Caki2 (cell line): ENCODE measurements around the gene DMRT1. TPM values are rescaled to one million over a fixed set of nuclear protein-coding genes. Genes with fewer than 3 reads are reported as not detected.
A peak's percentile ranks its signal among the peaks of the same experiment; 100 is the strongest.
"Not testable (repeated sequence)": the region's sequence is repeated elsewhere in the genome, so short reads cannot be mapped to it uniquely, and the experiment has no call there.

ENCODE experiments used
- DNase-seq: peaks from one replicate; pipeline ENCODE4 v3.0.0-alpha.2; 2015; ENCODE audit warnings: low read depth
- in situ Hi-C: cut with HindIII; loops from 2 replicates; pipeline ENCODE4 v1.10.0; 2016; ENCODE audit warnings: low sequenced_read_pairs, low pct_unique_long_range_greater_than_20kb, mixed read lengths
- total RNA-seq: library from RNA; depleted of rRNA; stranded (reverse); fragments of >200 nt; shearing (Covaris generic); gene quantifications from 2 replicates; pipeline ENCODE4 v1.2.3, GENCODE V29; 2014; ENCODE audit warnings: low replicate concordance

Gene DMRT1
- total RNA-seq, 1 experiment from 2014 or later = 1.0 TPM

DNA sequence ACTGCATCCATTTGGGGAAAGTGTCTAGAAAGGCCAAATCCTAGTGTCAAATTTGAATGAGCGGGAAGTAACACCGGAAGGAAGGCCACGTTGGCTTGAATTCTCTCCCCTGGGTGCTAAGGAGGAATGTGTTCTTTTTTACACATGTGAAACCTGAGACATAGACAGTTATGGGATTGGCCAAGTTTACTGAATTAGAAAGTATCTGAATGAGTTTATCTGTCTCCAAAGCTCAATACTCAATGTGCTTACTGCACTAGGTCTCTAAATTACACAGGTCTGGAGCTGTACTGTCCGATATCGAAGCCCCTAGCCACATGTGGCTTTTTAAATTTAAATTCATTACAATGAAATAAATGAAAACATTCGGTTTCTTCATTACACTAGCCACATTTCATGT lies 6.0 kb downstream of the DMRT1 start:
- in situ Hi-C loops = no loop called here
- DNase-seq = no peak

DNA sequence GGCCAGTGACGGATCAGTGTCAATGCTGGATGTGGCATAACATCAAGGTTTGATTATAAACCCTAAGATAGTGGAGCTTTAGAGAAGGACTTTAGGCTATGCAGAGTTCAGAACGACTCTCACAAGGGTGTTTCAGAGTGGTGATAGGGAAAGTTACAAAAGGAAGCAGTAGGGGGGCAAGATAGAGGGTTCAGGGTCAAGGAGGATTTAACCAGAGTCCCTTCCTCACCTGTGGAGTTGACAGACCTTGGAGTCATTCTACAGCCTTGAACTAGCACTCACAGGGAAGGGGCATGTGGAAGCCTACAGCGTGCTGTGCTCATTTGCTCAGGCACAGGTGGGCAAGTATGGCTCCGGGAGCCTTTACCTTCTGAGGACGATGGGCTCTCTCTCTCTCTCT lies 7.9 kb downstream of the DMRT1 start:
- DNase-seq = no peak
- in situ Hi-C loops = no loop called here

DNA sequence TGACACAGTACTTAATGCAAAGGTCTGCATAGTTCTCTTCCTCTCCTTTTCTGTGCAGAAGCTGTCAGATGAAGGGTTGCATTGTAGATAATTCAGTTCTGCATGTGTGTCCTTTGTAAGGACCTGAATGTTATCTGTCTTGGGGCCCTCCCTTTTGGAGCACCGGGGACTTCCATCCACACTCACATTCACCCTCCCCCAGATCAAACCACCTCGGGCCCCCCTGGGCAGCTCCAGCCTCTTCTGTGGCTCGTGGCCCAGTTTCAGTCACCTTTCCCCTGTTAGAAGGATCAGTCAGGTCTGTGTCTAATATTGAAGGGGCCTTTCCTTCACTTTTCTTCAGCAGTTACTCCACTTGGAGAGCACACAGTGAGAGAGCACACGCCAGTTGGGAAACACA lies 11.0 kb downstream of the DMRT1 start:
- no peak for DNase-seq
- in situ Hi-C loops = no loop called here

DNA sequence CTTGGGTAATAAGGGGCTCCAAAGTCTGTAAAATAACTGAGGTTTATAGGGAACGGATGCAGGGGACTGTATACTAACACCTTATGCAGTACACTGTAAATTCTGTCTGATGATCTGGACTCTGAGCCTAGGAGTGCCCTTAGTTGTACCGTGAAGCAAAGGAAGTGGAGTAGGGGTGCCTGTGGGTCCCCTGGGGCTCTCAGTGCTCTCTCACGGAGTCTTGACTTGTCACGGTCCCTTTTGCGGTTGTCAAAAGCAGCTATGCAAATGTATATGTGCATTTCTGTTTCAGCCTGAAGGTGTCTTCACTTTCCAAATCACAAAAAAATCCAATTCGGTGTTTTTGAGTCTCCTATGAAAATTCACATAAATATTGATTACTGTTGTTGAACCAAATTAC lies 17.8 kb downstream of the DMRT1 start:
- no peak for DNase-seq
- in situ Hi-C loops = no loop called here

DNA sequence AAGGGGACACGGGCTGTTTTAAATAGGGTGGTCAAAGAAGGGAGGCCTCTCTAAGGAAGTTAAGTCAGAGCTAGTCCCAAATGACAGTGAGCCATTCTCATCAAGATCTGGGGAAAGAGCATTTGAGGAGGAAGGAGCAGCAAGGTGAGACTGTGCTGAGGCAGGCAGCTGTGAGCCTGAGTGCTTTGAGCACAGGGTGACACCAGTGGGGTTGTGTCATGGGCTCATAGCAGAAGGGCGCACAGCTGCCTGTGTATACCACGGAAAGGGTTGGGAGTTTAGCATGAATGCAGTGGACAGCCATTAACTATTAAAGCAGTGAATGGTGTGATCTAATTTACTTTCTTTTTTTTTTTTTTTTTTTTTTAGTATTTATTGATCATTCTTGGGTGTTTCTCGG lies 19.2 kb downstream of the DMRT1 start:
- in situ Hi-C loops = no loop called here
- no peak for DNase-seq

DNA sequence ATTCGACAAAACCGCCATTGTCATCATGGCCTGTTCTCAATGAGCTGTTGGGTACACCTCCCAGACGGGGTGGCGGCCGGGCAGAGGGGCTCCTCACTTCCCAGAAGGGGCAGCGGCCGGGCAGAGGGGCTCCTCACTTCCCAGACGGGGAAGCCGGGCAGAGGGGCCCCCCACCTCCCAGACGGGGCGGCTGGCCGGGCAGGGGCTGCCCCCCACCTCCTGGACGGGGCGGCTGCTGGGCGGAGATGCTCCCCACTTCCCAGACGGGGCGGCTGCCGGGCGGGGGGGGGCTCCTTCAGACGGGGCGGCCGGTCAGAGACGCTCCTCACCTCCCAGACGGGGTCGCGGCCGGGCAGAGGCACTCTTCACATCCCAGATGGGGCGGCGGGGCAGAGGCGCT lies 20.0 kb downstream of the DMRT1 start:
- DNase-seq, in situ Hi-C loops: not testable (repeated sequence)

DNA sequence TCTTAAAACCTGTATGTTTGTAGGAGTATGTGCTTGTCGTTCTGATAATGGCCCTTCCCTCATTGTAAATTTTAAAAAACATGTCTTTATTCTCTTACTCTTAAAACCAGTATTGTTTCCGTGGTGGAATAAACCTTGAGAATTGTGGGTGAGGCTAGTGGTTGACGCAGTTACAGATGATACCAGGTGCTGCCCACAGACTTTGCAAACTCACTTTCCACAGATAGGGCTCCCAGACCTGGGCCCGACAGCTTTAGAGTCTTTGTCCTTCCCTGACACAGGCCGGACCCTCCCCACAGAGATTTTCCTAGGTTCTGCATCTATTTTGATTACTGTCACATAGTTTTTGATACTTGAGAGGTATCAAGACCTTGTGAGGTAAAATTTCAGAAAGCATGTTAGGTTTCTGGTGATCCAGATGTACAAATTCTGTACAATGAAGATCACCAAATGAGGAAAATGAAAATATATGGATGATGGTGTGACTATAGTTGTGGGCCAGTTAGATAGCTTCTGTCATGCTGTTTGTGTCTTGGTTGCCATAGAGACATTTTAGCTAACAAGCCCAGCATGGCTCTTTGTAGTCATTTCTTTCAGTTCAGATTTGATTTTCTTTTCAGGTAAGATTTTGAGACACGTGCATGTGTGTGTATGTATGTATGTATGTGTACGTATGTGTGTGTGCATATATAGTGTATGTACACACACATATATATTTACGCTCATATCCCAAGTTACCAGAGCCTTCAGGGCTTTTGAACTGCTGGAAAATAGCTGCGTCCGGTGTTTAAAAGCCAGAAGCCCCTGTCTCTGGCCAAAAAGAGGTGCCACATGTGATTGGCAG lies 33.8 kb downstream of the DMRT1 start:
- DNase-seq = no peak
- in situ Hi-C loops = no loop called here

DNA sequence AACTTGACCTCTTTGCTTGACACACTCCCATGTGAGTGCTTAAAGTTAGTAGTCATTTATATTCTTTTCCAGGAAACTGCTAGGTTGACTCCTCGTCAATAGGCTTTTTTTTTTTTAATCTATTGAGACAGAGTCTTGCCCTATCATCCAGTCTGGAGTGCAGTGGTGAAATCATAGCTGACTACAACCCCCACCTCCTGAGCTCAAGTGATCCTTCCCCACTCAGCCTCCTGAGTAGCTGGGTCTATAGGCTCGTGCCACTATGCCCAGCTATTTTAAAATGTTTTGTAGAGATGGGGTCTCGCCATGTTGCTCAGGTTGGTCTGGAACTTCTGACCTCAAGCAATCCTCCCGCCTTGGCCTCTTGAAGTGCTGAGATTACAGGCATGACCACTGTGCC lies 34.9 kb downstream of the DMRT1 start:
- in situ Hi-C loops = no loop called here
- no peak for DNase-seq

DNA sequence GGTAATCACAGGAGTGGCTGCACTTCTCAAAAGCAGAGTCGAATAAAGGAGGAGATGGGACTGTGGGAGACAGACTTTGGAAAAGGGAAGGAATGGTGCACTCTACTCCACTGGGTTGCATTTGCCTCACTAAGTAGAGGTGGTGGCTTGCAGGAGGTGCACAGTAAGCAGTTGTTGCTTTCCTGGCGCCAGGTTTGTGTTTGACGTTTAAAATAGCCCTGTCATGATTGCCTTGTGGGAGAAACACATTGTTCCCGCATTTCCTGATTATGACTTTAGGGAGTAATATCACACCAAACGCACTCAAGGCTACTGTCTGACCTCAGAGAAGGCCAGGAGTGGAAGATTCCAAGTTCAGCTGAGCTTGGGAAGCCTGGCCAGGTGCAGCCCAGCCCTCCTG lies 36.7 kb downstream of the DMRT1 start:
- no peak for DNase-seq
- in situ Hi-C loops = no loop called here

DNA sequence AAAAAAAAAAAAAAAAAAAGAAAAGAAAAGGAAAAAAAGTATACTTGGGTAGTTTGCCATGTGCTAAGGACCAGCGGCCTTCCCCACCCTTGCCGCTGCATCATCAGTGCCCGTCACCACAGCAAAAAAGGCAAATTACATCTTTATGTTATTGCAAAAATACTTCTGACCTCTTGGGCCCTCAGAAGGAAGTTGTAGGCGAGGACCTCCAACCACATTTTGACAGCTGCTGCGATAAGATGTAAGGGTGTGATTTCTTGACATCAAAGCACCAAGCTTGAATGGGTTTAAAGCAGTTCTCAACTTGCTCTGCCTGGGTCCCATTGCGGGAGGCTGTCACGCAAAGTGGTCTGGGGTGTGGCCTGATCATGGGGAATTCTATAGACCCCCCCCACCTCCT lies 39.2 kb downstream of the DMRT1 start:
- no peak for DNase-seq
- in situ Hi-C loops = no loop called here

DNA sequence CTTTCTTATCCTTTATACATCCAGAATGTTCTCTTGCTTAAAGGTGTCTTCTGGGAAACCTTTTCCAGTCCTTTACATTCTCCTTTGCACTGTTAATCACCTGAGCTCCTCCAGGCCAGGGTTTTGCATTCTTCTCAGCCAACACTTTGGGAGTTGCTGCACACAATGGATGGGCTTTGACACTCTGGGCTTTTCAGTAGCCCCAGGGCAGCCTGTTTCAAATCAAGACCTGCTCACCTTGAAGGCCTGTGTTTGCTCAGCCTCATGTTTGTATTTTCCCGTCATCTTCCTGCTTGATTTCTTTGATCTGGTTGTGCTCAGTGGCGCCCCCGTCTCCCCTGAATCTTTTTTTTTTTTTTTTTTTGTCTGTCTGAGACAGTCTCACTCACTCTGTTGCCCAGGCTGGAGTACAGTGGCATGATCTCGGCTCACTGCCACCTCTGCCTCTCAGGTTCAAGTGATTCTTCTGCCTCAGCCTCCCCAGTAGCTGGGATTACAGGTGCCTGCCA lies 41.0 kb downstream of the DMRT1 start:
- in situ Hi-C loops = no loop called here
- no peak for DNase-seq

DNA sequence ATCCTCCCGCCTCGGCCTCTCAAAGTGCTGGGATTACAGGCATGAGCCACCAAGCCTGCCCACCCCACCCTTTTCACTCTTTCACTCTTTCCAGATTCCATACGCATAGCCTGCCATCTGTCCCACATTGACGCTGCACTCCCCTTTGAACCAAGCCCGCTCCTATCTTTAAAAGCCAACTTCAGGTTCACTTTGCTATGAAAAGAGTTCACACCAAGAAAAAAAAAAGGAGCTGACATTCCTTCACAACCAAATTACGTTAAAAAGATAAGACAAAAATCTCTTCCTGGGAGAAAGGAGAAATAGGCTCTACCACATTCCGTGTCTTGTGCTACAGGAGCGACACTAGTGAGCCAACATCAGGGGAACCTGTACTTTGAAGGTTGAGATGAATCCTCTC lies 41.5 kb downstream of the DMRT1 start:
- in situ Hi-C loops = no loop called here
- DNase-seq = no peak

DNA sequence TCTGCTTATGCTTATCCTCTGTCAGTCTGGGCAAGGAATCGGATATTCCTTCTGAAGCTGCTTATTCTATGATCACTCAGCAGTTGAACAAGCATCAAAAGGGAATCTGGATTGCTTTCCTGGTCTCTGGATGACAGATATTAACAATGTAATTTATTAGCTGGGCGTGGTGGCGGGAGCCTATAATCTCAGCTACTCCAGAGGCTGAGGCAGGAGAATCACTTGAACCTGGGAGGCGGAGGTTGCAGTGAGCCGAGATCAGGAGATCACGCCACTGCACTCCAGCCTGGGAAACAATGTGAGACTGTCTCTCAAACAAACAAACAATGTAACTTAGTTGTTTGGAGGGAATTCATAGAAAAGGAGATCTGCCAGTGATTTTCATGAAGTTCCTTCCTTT lies 45.4 kb downstream of the DMRT1 start:
- DNase-seq = no peak
- in situ Hi-C loops = no loop called here

DNA sequence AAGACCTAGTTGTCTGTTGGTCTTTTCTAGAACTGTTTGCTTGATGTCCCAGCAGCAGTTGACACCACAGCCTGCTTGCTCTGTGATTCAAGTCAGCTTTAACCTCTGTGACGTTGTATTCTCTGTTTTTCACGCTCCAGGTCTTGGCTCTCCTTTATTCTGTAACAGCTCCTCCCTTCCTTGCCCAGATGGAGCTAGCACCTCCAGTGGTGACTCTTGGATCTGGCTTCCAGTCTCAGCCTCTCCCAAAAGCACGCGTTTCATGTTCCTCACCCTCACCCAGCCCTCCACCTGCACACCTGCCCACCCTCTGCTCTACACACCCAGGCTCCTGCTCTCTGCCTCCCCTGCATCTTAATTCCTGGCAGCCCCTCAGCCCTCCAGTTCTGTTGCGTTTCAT lies 50.6 kb downstream of the DMRT1 start:
- DNase-seq = no peak
- in situ Hi-C loops = no loop called here

DNA sequence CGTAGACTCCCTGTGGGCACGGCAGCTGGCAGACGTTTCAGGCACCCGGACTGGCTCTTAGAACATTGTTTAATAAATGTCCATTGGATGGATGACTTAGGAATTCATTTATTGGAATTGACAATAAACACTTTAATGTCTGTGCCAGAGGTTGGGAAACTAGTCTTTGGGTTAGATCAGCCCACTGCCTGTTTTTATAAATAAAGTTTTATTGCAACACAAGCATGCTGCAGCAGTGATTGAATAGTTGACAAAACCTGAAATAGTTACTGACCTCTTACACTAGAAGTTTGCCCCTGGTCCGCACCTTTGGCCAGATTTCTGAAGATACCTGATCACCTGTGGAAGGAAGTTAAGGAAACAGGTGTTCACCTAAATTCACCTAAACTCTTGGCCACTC lies 51.6 kb downstream of the DMRT1 start:
- DNase-seq = no peak
- in situ Hi-C loops = no loop called here

DNA sequence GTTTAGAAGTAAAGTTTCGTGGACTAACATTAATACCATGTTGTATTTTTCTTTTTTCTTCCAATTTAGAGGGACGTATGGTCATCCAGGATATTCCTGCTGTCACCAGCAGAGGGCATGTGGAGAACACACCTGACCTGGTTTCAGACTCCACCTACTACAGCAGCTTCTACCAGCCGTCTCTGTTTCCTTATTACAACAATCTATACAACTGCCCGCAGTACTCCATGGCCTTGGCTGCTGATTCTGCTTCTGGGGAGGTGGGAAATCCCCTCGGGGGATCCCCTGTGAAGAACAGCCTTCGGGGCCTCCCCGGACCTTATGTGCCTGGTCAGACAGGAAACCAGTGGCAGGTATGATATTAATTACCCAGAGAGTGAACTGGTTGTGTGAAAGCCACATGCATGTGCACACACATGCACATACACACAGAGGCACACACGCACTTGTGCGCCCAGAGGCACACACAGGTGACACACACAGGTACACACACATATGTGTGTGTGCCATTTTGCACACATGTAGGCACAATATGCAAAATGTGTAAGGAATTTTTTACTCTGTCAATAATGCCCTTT lies 52.4 kb downstream of the DMRT1 start:
- in situ Hi-C loops = no loop called here
- peak; percentile 54 for DNase-seq

DNA sequence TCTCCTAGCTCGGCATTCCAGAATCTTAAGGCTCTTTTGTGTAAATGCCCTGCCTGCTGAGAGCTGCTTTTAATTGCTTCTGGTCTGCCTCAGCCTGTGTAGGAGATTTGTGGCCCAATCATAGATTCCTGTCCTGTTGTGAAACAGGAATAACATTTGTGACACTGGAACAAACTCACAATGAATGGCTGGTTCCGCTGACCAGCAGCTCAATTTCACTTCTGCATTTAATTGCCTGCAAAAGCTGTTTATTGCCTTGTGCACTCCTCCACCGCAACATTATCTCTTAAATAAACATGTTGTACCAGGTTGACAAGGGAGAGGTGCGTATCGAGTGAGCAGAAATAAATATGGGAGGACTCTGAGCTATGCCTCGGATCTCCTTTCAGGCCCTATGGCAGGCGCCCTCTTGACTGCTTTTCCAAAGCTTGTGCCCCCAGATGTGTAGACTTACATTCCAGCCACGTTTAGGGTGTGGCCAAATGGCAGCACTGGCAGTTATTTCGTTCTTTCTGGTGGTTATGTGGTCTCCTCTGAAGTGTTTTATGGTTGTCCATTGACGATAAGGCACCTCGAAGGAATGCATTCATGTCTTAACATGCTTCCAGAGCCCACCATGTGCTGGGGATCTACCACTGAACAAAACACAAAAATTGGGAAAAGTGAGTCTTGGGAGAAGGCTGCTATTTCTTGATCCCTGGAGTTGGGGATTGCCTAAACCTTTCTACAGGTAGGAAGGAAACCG lies 58.1 kb downstream of the DMRT1 start:
- no peak for DNase-seq
- in situ Hi-C loops = no loop called here

DNA sequence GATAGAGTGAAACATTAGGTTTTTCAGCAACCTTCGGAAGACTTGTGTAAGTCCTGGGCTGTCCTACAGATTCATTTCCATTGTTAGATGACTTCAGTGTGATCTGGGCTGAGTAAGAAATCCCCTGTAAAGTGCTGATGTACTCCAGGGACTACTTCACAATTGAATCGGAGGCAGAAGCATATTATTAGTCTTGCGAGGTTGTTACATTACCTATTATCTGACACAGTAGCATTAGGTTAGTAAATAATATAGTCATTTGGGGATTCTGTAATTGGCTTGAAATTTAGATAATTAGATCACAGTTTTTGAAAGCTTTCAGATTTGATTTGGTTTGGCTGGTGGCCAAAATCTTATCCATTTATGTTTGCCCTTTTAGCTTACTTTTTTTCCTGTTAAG lies 62.4 kb downstream of the DMRT1 start:
- in situ Hi-C loops = no loop called here
- no peak for DNase-seq

DNA sequence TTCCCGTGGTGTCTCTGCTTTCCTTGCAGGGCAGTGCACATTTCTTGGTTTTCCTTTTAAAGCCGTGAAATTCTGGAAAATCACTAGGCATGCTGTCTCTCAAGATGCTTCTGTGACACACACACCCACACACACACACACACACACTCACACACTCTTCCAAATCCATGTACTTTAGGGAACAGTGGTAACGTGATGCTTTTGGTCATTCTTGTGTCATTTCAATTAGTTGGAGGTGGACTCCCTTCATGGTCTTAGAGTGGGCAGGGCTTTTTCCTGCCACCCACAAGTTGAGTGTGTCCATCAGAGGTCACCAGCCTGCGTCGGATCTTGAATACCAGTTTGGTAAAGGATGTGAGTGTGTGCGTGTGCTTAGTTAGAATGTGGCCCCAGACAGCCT lies 64.4 kb downstream of the DMRT1 start:
- DNase-seq = no peak
- in situ Hi-C loops = no loop called here
